NB4 (cell line): ENCODE results near the gene DENND2D.

ENCODE experiments used
- CTCF ChIP-seq: IDR thresholded peaks from one replicate; pipeline ENCODE4 v1.5.1; 2012; ENCODE audit warnings: low read depth, low read length
- POLR2A ChIP-seq: IDR thresholded peaks from 2 replicates; pipeline ENCODE4 v1.6.1; 2011; ENCODE audit warnings: mild to moderate bottlenecking; ENCODE audit not compliant: insufficient read length; ENCODE audit errors: extremely low read depth

- TF ChIP-seq CTCF (no peak), POLR2A (no peak)
Measured at GRCh38 chr1:111227851-111228747, 27.7 kb upstream of the DENND2D start.
